Measurements from ENCODE around the gene FADS2. TPM values are rescaled to one million over a fixed set of nuclear protein-coding genes. Genes with fewer than 3 reads are reported as not detected.

Gene FADS2
- total RNA-seq, 1 experiment from 2014 or later: 514 TPM

- H3K27ac ChIP-seq: no peak overlapping the region
- CTCF ChIA-PET: no interaction called here
These were observed 17.4 kb upstream of the FADS2 start for GRCh38 chr11:61810671-61811175.

GRCh38 chr11:61811831-61812230, 16.3 kb upstream of the FADS2 start:
- CTCF ChIA-PET: no interaction called here
- POLR2A ChIA-PET (ENCODE audit: unreplicated experiment): no interaction called here
- H3K9me3 ChIP-seq (ENCODE audit: insufficient read depth, low read depth): no peaks in the 10 kb centered on the region
- no peaks in the 10 kb centered on the region for H3K27me3 ChIP-seq (ENCODE audit: insufficient read depth, low read depth)
- TF ChIP-seq EZH2 (IDR thresholded peaks at IDR 0.05; ENCODE audit: low read depth): no peak
- TF ChIP-seq, protein P1, sequence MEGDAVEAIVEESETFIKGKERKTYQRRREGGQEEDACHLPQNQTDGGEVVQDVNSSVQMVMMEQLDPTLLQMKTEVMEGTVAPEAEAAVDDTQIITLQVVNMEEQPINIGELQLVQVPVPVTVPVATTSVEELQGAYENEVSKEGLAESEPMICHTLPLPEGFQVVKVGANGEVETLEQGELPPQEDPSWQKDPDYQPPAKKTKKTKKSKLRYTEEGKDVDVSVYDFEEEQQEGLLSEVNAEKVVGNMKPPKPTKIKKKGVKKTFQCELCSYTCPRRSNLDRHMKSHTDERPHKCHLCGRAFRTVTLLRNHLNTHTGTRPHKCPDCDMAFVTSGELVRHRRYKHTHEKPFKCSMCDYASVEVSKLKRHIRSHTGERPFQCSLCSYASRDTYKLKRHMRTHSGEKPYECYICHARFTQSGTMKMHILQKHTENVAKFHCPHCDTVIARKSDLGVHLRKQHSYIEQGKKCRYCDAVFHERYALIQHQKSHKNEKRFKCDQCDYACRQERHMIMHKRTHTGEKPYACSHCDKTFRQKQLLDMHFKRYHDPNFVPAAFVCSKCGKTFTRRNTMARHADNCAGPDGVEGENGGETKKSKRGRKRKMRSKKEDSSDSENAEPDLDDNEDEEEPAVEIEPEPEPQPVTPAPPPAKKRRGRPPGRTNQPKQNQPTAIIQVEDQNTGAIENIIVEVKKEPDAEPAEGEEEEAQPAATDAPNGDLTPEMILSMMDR (conservative IDR thresholded peaks at IDR 0.05): no peak
- no peak overlapping the region for H3K4me2 ChIP-seq
- intact Hi-C loops (cut with micrococcal nuclease; ENCODE audit: unreplicated experiment): no loop called here
- no peak overlapping the region for H3K4me3 ChIP-seq
- no TSS peak for BruUV-seq (replicated peaks)
- no peaks in the 10 kb centered on the region for H3K9me2 ChIP-seq (ENCODE audit: insufficient read depth)
- no peak overlapping the region for H2AFZ ChIP-seq
- H3K79me2 ChIP-seq (ENCODE audit: low read depth): peaks cover 22% of the 10 kb centered on the region
- peak in 1 of 2 experiments; percentile 47 for DNase-seq
- H4K20me1 ChIP-seq (ENCODE audit: insufficient read depth): no peaks in the 10 kb centered on the region
- H3K36me3 ChIP-seq (ENCODE audit: low read depth): peaks cover 39% of the 10 kb centered on the region
- H3K4me1 ChIP-seq (replicated peaks; ENCODE audit: insufficient read depth): peaks cover 9% of the 10 kb centered on the region; the same call in 1 of the 2 replicates
- peaks cover 34% of the 10 kb centered on the region; the same call in 1 of the 2 replicates for H3F3A ChIP-seq (ENCODE audit: insufficient read depth, low read depth)
- no peak overlapping the region for H3K27ac ChIP-seq

More at GRCh38 chr11:61810671-61811175, 17.4 kb upstream of the FADS2 start:
- Histone ChIP-seq H3K79me2 (ENCODE audit: low read depth) (peaks cover 14% of the 10 kb centered on the region), H3K9me2 (ENCODE audit: insufficient read depth) (no peaks in the 10 kb centered on the region), H2AFZ (no peak overlapping the region), H3K9me3 (ENCODE audit: insufficient read depth, low read depth) (no peaks in the 10 kb centered on the region), H3K4me3 (no peak overlapping the region), H3K4me2 (no peak overlapping the region), H4K20me1 (ENCODE audit: insufficient read depth) (no peaks in the 10 kb centered on the region), H3K4me1 (replicated peaks; ENCODE audit: insufficient read depth) (peaks cover 9% of the 10 kb centered on the region; the same call in 1 of the 2 replicates), H3K36me3 (ENCODE audit: low read depth) (peaks cover 43% of the 10 kb centered on the region), H3K27me3 (ENCODE audit: insufficient read depth, low read depth) (no peaks in the 10 kb centered on the region), H3F3A (ENCODE audit: insufficient read depth, low read depth) (peaks cover 27% of the 10 kb centered on the region; the same call in 1 of the 2 replicates)
- POLR2A ChIA-PET (ENCODE audit: unreplicated experiment): no interaction called here
- intact Hi-C loops (cut with micrococcal nuclease; ENCODE audit: unreplicated experiment): no loop called here
- TF ChIP-seq EZH2 (IDR thresholded peaks at IDR 0.05; ENCODE audit: low read depth): no peak
- TF ChIP-seq, protein P1 (conservative IDR thresholded peaks at IDR 0.05): no peak
- no peak for DNase-seq
- BruUV-seq (replicated peaks): no TSS peak

GRCh38 chr11:61812736-61813411, 15.2 kb upstream of the FADS2 start:
- Histone ChIP-seq H2AFZ (no peak overlapping the region), H3K4me3 (no peak overlapping the region), H3K9me3 (ENCODE audit: insufficient read depth, low read depth) (no peaks in the 10 kb centered on the region), H3K4me1 (replicated peaks; ENCODE audit: insufficient read depth) (peaks cover 17% of the 10 kb centered on the region), H3F3A (ENCODE audit: insufficient read depth, low read depth) (peaks cover 42% of the 10 kb centered on the region; the same call in 1 of the 2 replicates), H3K27ac (no peak overlapping the region), H3K9me2 (ENCODE audit: insufficient read depth) (no peaks in the 10 kb centered on the region), H4K20me1 (ENCODE audit: insufficient read depth) (no peaks in the 10 kb centered on the region), H3K36me3 (ENCODE audit: low read depth) (peaks cover 38% of the 10 kb centered on the region), H3K79me2 (ENCODE audit: low read depth) (peaks cover 30% of the 10 kb centered on the region), H3K4me2 (no peak overlapping the region), H3K27me3 (ENCODE audit: insufficient read depth, low read depth) (no peaks in the 10 kb centered on the region)
- TF ChIP-seq, protein P1 (conservative IDR thresholded peaks at IDR 0.05): no peak
- no peak for TF ChIP-seq EZH2 (IDR thresholded peaks at IDR 0.05; ENCODE audit: low read depth)
- POLR2A ChIA-PET (ENCODE audit: unreplicated experiment): no interaction called here
- no TSS peak for BruUV-seq (replicated peaks)
- CTCF ChIA-PET: interaction anchor here (1.0 kb wide), 1 partner anchor 16 kb away, joined by 7 read pairs; no protein-coding TSS in a partner anchor
- intact Hi-C loops (cut with micrococcal nuclease; ENCODE audit: unreplicated experiment): no loop called here
- no peak for DNase-seq
